K562 (cell line): ENCODE measurements around the gene DSE. TPM values are rescaled to one million over a fixed set of nuclear protein-coding genes. Genes with fewer than 3 reads are reported as not detected.

Experiments used
- E2F8 ChIP-seq: fragments of 450-650 bp; IDR thresholded peaks from 2 replicates; pipeline ENCODE4 v1.7.1; 2018; ENCODE audit warnings: mild to moderate bottlenecking, low read depth; ENCODE audit not compliant: partially characterized antibody
- ETV5 ChIP-seq: sonication (generic); formaldehyde crosslinking; IDR thresholded peaks from 2 replicates; pipeline ENCODE4 v1.4.0; 2020; ENCODE audit warnings: low read depth, mild to moderate bottlenecking, missing genetic modification reagents
- FOS ChIP-seq: IDR thresholded peaks from 3 replicates; pipeline ENCODE4 v1.6.1; 2011; ENCODE audit not compliant: insufficient read length; ENCODE audit errors: extremely low read depth
- JUND ChIP-seq, 2 experiments: IDR thresholded peaks; 2 replicates in 1 of 2; 3 replicates in 1 of 2; pipeline ENCODE4 v1.6.1; 2011; ENCODE audit warnings: borderline replicate concordance in 2 of 2, low read depth in 2 of 2, low read length in 2 of 2, improper control_type of control experiment in 1 of 2, missing biosample characterization in 1 of 2, missing genetic modification characterization in 1 of 2, missing genetic modification reagents in 1 of 2
- MAFF ChIP-seq: IDR thresholded peaks from 2 replicates; pipeline ENCODE4 v1.6.1; 2012; ENCODE audit warnings: low read length, improper control_type of control experiment
- MAX ChIP-seq: sonication (generic); formaldehyde crosslinking; IDR thresholded peaks from 2 replicates; pipeline ENCODE4 v1.9.0; 2022; ENCODE audit warnings: mild to moderate bottlenecking, missing genetic modification reagents
- NCOA1 ChIP-seq: fragments of 450-650 bp; IDR thresholded peaks from 2 replicates; pipeline ENCODE4 v1.6.1; 2016; ENCODE audit warnings: low read depth
- PHF21A ChIP-seq: fragments of 450-650 bp; IDR thresholded peaks from 2 replicates; pipeline ENCODE4 v1.6.1; 2017; ENCODE audit warnings: low read depth, borderline replicate concordance
- POU5F1 ChIP-seq: fragments of 150-350 bp; IDR thresholded peaks from 2 replicates; pipeline ENCODE4 v1.6.1; 2014; ENCODE audit warnings: borderline replicate concordance, low read length, low read depth, mild to moderate bottlenecking; ENCODE audit not compliant: partially characterized antibody
- RB1 ChIP-seq: fragments of 450-650 bp; IDR thresholded peaks from 2 replicates; pipeline ENCODE4 v1.6.1; 2017; ENCODE audit warnings: low read depth, mild to moderate bottlenecking
- SMARCA5 ChIP-seq: fragments of 450-650 bp; IDR thresholded peaks from 2 replicates; pipeline ENCODE4 v1.6.1; 2016
- SOX6 ChIP-seq: fragments of 450-650 bp; IDR thresholded peaks from 2 replicates; pipeline ENCODE4 v1.6.1; 2014; ENCODE audit warnings: mild to moderate bottlenecking
- TCF3 ChIP-seq: sonication (generic); formaldehyde crosslinking; IDR thresholded peaks from 2 replicates; pipeline ENCODE4 v1.4.0; 2020; ENCODE audit warnings: mild to moderate bottlenecking, missing genetic modification reagents
- ZBTB1 ChIP-seq: sonication (generic); formaldehyde crosslinking; IDR thresholded peaks from 2 replicates; pipeline ENCODE4 v1.8.1; 2023; ENCODE audit warnings: missing genetic modification reagents, low read depth, mild to moderate bottlenecking, borderline replicate concordance
- ZNF384 ChIP-seq: IDR thresholded peaks from 2 replicates; pipeline ENCODE4 v1.6.1; 2012; ENCODE audit warnings: low read depth, low read length, improper control_type of control experiment
- ZNF592 ChIP-seq: fragments of 450-650 bp; IDR thresholded peaks from 2 replicates; pipeline ENCODE4 v1.6.1; 2017; ENCODE audit warnings: antibody characterized with exemption, mild to moderate bottlenecking
- polyA plus RNA-seq, 8 experiments: library from polyadenylated mRNA; depleted of rRNA in 4 of 8; stranded (reverse) in 5 of 8; unstranded in 3 of 8; fragments of >200 nt; fragmentation: Nextera tagmentation in 2 of 8; fragmentation: Illumina TruSeq in 1 of 8; extraction: Ambion mirVana in 2 of 8; extraction: Trizol in 1 of 8; gene quantifications; 2 replicates each; pipeline versions ENCODE4 v1.2.1 to v1.2.3, GENCODE V29; 2011 to 2014; ENCODE audit warnings: inconsistent platforms in 1 of 8, missing spikeins in 1 of 8
- total RNA-seq, 7 experiments: library from RNA; depleted of rRNA in 6 of 7; stranded (reverse); fragments of >200 nt in 6 of 7; fragmentation: Illumina TruSeq in 2 of 7; extraction: Trizol in 2 of 7; gene quantifications; 2 replicates each; pipeline versions ENCODE4 v1.2.1 to v1.2.3, GENCODE V29; 2011 to 2021; ENCODE audit warnings: low replicate concordance in 1 of 7

DSE gene
- total and polyA plus RNA-seq, 9 of the 15 experiments (the other 6 are each of a cell fraction or from before 2014, with no cell fraction given), result 0.49 to 1.7 (median 0.79) TPM

GRCh38 chr6:116492331-116493067, 121.8 kb downstream of the DSE start (continued):
- TF ChIP-seq NCOA1 (0 out of 2 replicates have a peak, but pooled peaks have one; percentile 15), MAX (no peak), FOS (peak; percentile 31), ZNF384 (peak; percentile 63), ETV5 (no peak), ZBTB1 (CRISPR knock-in tag) (no peak), PHF21A (peak; percentile 52; the same call in 1 of the 2 replicates), JUND (IDR thresholded peaks at IDR 0.05; ENCODE audit: borderline replicate concordance, low read depth, low read length) (peak; percentile 93), JUND (tag; IDR thresholded peaks at IDR 0.05; ENCODE audit: borderline replicate concordance, low read depth, low read length) (peak; percentile 91), MAFF (peak; percentile 53; the same call in 1 of the 2 replicates), SOX6 (peak; percentile 97), TCF3 (CRISPR knock-in tag) (peak; percentile 80), SMARCA5 (no peak), ZNF592 (no peak), RB1 (no peak), E2F8 (no peak), POU5F1 (no peak)
